HEK293T (cell line): ENCODE results near the gene RAD51B.

Source experiments
- ARNT ChIP-seq: fragments of 450-650 bp; IDR thresholded peaks from 2 replicates; pipeline ENCODE4 v1.6.1; 2017; ENCODE audit warnings: mild to moderate bottlenecking
- BHLHE40 ChIP-seq: fragments of 450-650 bp; IDR thresholded peaks from 2 replicates; pipeline ENCODE4 v1.6.1; 2016; ENCODE audit warnings: mild to moderate bottlenecking, moderate library complexity, borderline replicate concordance
- ELF4 ChIP-seq: fragments of 450-650 bp; IDR thresholded peaks from 2 replicates; pipeline ENCODE4 v1.6.1; 2017; ENCODE audit warnings: antibody characterized with exemption
- FOXA1 ChIP-seq: fragments of 450-650 bp; IDR thresholded peaks from 2 replicates; pipeline ENCODE4 v1.6.1; 2016; ENCODE audit warnings: mild to moderate bottlenecking
- FOXK2 ChIP-seq: fragments of 450-650 bp; IDR thresholded peaks from 2 replicates; pipeline ENCODE4 v1.6.1; 2016; ENCODE audit warnings: mild to moderate bottlenecking
- FOXM1 ChIP-seq: fragments of 450-650 bp; IDR thresholded peaks from 2 replicates; pipeline ENCODE4 v1.6.1; 2017; ENCODE audit warnings: mild to moderate bottlenecking, borderline replicate concordance
- HDGF ChIP-seq: fragments of 450-650 bp; IDR thresholded peaks from 2 replicates; pipeline ENCODE4 v1.6.1; 2017; ENCODE audit warnings: antibody characterized with exemption, borderline replicate concordance
- L3MBTL2 ChIP-seq: fragments of 450-650 bp; conservative IDR thresholded peaks from 2 replicates; pipeline ENCODE4 v1.6.1; 2016; ENCODE audit warnings: mild to moderate bottlenecking
- PKNOX1 ChIP-seq: fragments of 450-650 bp; IDR thresholded peaks from 2 replicates; pipeline ENCODE4 v1.6.1; 2016
- SP1 ChIP-seq: fragments of 450-650 bp; IDR thresholded peaks from 2 replicates; pipeline ENCODE4 v1.6.1; 2017
- SUZ12 ChIP-seq: fragments of 450-650 bp; IDR thresholded peaks from 2 replicates; pipeline ENCODE4 v1.6.1; 2016; ENCODE audit warnings: mild to moderate bottlenecking
- TARDBP ChIP-seq: fragments of 450-650 bp; IDR thresholded peaks from 2 replicates; pipeline ENCODE4 v1.6.1; 2016
- ZNF384 ChIP-seq: fragments of 450-650 bp; IDR thresholded peaks from 2 replicates; pipeline ENCODE4 v1.6.1; 2016

GRCh38 chr14:68245146-68246073 is 425.8 kb downstream of the RAD51B start:
- TF ChIP-seq FOXA1 (no peak), FOXK2 (no peak), ELF4 (no peak), ZNF384 (no peak), L3MBTL2 (no peak), FOXM1 (no peak), BHLHE40 (no peak), TARDBP (no peak), PKNOX1 (no peak), ARNT (no peak), SP1 (no peak), HDGF (no peak), SUZ12 (no peak)
